NCI-H526 treated with DMSO at 0.1 percent for 48 hours (cell line): ENCODE data around the gene ADAT3.

Experiments used
- DNase-seq: peaks from one replicate; lab custom pipeline; 2025; lab: John Stamatoyannopoulos, UW

The ADAT3 gene

GRCh38 chr19:1905110-1905862 is at the start of gene ADAT3, which contains the start of gene SCAMP4:
ADAT3 (plus strand) TSS chr19:1905399; CDS start chr19:1912048, 6,649 bp downstream.
SCAMP4 (plus strand) TSS chr19:1905399; CDS start chr19:1915020, 9,621 bp downstream.
- DNase-seq, result peak; percentile 92

GRCh38 chr19:1855828-1856255 is 49.4 kb upstream of the ADAT3 start:
- no peak for DNase-seq

- DNase-seq, result no peak
These were observed 48.9 kb upstream of the ADAT3 start for GRCh38 chr19:1856345-1856697.

GRCh38 chr19:1856698-1857603 is 48.2 kb upstream of the ADAT3 start:
- DNase-seq, result no peak

GRCh38 chr19:1857648-1858326 is 47.4 kb upstream of the ADAT3 start:
- DNase-seq, result no peak

GRCh38 chr19:1858412-1859081 is 46.7 kb upstream of the ADAT3 start:
- no peak for DNase-seq

GRCh38 chr19:1859331-1859781 is 45.8 kb upstream of the ADAT3 start:
- DNase-seq, result no peak

- DNase-seq, result peak; percentile 13
These were observed 45.0 kb upstream of the ADAT3 start for GRCh38 chr19:1860042-1860775.

GRCh38 chr19:1860821-1861598 is 44.2 kb upstream of the ADAT3 start:
- DNase-seq, result no peak

GRCh38 chr19:1861599-1862031 is 43.6 kb upstream of the ADAT3 start:
- no peak for DNase-seq

GRCh38 chr19:1862068-1862423 is 43.2 kb upstream of the ADAT3 start:
- no peak for DNase-seq

GRCh38 chr19:1862424-1863327 is 42.5 kb upstream of the ADAT3 start:
- no peak for DNase-seq

GRCh38 chr19:1863328-1863637 is 41.9 kb upstream of the ADAT3 start, which contains the start of gene KLF16:
KLF16 (minus strand) TSS chr19:1863579; CDS start chr19:1863497, 82 bp downstream.
- no peak for DNase-seq

GRCh38 chr19:1863638-1864479 is 41.3 kb upstream of the ADAT3 start:
- peak; percentile 75 for DNase-seq

GRCh38 chr19:1864480-1865171 is 40.6 kb upstream of the ADAT3 start:
- no peak for DNase-seq

- no peak for DNase-seq
These were observed 39.8 kb upstream of the ADAT3 start for GRCh38 chr19:1865172-1866010.
